Gastrocnemius medialis (tissue), 4 donors: ENCODE data around the gene SARS2.

Experiments used
- POLR2A ChIP-seq, 2 donors: fragments of 450-650 bp; IDR thresholded peaks; one replicate each; pipeline ENCODE4 v1.6.1; 2017; ENCODE audit warnings: antibody characterized with exemption in 2 of 2, mild to moderate bottlenecking in 2 of 2, moderate library complexity in 2 of 2
- TF ChIP-seq, protein P1 (sequence below), 5 experiments: fragments of 450-650 bp in 3 of 5; fragments of 200-600 bp in 2 of 5; sonication (generic) in 2 of 5; IDR thresholded peaks in 4 of 5; conservative IDR thresholded peaks in 1 of 5; 1 replicate in 4 of 5; 2 replicates in 1 of 5; pipeline ENCODE4 v1.5.1; 2016 to 2019; ENCODE audit warnings: antibody characterized with exemption in 5 of 5, mild to moderate bottlenecking in 3 of 5, moderate library complexity in 3 of 5

- TF ChIP-seq, protein P1, sequence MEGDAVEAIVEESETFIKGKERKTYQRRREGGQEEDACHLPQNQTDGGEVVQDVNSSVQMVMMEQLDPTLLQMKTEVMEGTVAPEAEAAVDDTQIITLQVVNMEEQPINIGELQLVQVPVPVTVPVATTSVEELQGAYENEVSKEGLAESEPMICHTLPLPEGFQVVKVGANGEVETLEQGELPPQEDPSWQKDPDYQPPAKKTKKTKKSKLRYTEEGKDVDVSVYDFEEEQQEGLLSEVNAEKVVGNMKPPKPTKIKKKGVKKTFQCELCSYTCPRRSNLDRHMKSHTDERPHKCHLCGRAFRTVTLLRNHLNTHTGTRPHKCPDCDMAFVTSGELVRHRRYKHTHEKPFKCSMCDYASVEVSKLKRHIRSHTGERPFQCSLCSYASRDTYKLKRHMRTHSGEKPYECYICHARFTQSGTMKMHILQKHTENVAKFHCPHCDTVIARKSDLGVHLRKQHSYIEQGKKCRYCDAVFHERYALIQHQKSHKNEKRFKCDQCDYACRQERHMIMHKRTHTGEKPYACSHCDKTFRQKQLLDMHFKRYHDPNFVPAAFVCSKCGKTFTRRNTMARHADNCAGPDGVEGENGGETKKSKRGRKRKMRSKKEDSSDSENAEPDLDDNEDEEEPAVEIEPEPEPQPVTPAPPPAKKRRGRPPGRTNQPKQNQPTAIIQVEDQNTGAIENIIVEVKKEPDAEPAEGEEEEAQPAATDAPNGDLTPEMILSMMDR (IDR thresholded peaks at IDR 0.05 in 4 of 5, conservative IDR thresholded peaks at IDR 0.05 in 1 of 5) = no peak
- TF ChIP-seq POLR2A (IDR thresholded peaks at IDR 0.05) = no peak
These were observed 22.0 kb upstream of the SARS2 start for GRCh38 chr19:38952395-38953165.
